Loucy (cell line): ENCODE results near the gene RAD51B.

Source experiments
- EZH2phosphoT487 ChIP-seq: fragments of 200-600 bp; IDR thresholded peaks from 2 replicates; pipeline ENCODE4 v1.6.1; 2018; ENCODE audit warnings: antibody characterized with exemption, mild to moderate bottlenecking, moderate library complexity, borderline replicate concordance
- TF ChIP-seq, protein P1 (sequence below): fragments of 200-600 bp; sonication (generic); conservative IDR thresholded peaks from 2 replicates; pipeline ENCODE4 v1.5.1; 2014; ENCODE audit warnings: mild to moderate bottlenecking, antibody characterized with exemption, low read length

GRCh38 chr14:68247274-68247673 is 427.7 kb downstream of the RAD51B start:
- TF ChIP-seq, protein P1, sequence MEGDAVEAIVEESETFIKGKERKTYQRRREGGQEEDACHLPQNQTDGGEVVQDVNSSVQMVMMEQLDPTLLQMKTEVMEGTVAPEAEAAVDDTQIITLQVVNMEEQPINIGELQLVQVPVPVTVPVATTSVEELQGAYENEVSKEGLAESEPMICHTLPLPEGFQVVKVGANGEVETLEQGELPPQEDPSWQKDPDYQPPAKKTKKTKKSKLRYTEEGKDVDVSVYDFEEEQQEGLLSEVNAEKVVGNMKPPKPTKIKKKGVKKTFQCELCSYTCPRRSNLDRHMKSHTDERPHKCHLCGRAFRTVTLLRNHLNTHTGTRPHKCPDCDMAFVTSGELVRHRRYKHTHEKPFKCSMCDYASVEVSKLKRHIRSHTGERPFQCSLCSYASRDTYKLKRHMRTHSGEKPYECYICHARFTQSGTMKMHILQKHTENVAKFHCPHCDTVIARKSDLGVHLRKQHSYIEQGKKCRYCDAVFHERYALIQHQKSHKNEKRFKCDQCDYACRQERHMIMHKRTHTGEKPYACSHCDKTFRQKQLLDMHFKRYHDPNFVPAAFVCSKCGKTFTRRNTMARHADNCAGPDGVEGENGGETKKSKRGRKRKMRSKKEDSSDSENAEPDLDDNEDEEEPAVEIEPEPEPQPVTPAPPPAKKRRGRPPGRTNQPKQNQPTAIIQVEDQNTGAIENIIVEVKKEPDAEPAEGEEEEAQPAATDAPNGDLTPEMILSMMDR: no peak
- no peak for TF ChIP-seq EZH2phosphoT487
